Sciatic nerve (tissue), 2 donors: ENCODE data around the gene ZNF775. TPM values are rescaled to one million over a fixed set of nuclear protein-coding genes. Genes with fewer than 3 reads are reported as not detected.

ENCODE experiments used
- ATAC-seq: fragments of 200-7000 bp; cut with Tn5 transposase; one replicate; pipeline ENCODE4 v1.9.1; 2020; ENCODE audit warnings: mild to moderate bottlenecking, moderate library complexity
- DNase-seq: peaks from one replicate; pipeline ENCODE4 v3.0.0-alpha.2; 2020; ENCODE audit warnings: low spot score
- intact Hi-C: fragments of 100-400 bp; cut with DNase I; formaldehyde crosslinking; loops from one replicate; pipeline ENCODE4 v1.14.2; 2022
- total RNA-seq: library from RNA; stranded (reverse); fragmentation: NEBNext Ultra II Directional; extraction: Animal tissue kit (Norgen Biotek cat#: 25700); gene quantifications from one replicate; pipeline ENCODE4 v1.2.1, GENCODE V29; 2021
- donor health status: DM: no; HTN: no; CAD: no.
- donor health status: DM: no; HTN: no; CAD: no.

The ZNF775 gene
- total RNA-seq, 1 donor from 2014 or later, result 11.1 TPM

- ATAC-seq (no peak), DNase-seq (peak; percentile 14)
- intact Hi-C loops, result no loop called here
These were observed 13.3 kb upstream of the ZNF775 start for GRCh38 chr7:150365673-150366398.

- intact Hi-C loops, result no loop called here
- no peak for ATAC-seq
- DNase-seq, result no peak
These were observed 11.4 kb upstream of the ZNF775 start for GRCh38 chr7:150367677-150368095.

DNA sequence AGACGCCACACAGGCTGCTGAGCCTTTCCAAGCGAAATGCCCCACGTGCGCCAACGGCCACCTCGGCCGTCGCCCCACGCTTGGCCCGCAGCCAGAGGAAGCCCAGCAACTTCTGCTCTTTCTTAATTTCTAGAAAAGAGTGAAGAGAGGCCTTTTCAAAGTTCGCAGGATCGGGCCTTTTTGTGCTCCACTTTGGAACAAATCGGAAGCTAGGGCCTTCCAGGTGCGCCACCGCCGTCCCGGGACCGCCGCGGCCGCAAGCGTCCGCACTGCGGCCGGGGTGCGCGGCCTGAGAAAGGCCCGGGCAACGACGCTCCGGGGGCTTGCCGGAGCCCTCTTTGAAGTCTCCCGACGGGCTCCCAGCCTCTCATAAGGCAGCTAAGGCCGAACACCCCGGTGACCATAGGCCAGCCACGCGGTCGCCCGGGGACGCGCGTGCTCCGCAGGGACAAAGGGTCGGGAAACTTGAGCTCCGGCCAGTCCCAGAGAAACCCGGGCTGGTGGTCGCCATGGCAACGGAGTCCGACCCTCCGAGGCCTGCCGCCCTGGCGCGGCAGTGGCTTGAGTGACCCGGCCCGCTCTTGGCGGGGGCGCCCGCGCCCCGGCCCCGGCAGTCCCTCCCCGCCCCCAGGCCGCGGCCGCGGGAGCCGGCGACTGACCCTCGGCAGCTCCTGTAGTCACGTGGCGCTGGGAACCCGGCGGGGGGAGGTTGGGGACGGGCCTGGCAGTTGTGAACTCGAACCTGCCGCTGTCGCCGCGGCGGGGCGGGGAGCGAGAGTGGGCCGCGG is 10.8 kb upstream of the ZNF775 start, which contains the start of gene REPIN1:
REPIN1 (plus strand) TSS at position 727 of the 788 bp plus-strand sequence. CDS start 890 bp downstream, outside the sequence.
- ATAC-seq, result peak; percentile 90
- intact Hi-C loops, result no loop called here

GRCh38 chr7:150368884-150369747 is 10.0 kb upstream of the ZNF775 start:
- DNase-seq, result peak; percentile 78

More for the DNA sequence above, 10.8 kb upstream of the ZNF775 start, which contains the start of gene REPIN1:
- DNase-seq, result peak; percentile 96

DNA sequence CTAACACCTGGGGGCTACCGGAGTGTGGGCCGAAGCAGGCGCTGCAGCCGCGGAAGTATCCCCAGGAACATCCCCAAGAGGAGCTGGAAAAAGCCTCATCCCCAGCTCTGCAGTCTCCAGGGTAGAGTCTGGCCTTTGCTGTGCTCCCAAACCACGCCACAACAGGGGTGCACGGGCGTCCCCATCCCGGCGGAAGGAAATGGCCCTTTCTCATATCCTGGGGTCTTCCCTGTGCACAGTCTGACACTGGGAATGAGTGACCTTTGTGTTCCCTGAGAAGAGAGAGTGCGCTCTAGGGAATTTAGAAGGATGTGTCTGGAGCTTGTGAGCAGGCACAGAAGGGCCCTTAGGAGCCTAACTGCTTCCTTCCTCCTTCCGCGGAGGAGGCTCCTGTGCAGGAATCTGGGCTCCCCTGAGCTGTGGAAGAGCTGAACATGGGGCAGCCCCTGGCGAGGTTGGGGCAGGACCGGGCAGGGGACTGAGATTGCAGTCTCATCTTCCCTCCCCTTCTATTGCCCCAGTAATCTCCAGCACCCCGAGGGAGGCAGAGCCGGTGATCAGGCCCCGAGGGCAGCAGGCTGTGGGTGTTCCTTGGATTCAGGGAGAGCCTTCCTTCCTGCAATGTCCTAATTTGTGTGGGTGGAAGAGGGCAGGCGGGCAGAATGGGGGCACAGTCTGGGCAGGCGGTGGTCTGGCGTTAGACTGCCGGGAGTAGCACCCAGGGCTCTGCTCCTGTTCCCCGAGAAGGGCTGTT is 9.2 kb upstream of the ZNF775 start:
- intact Hi-C loops, result no loop called here
- no peak for ATAC-seq
- DNase-seq, result no peak

More at GRCh38 chr7:150368884-150369747, 10.0 kb upstream of the ZNF775 start:
- ATAC-seq, result peak; percentile 53
- intact Hi-C loops, result no loop called here

DNA sequence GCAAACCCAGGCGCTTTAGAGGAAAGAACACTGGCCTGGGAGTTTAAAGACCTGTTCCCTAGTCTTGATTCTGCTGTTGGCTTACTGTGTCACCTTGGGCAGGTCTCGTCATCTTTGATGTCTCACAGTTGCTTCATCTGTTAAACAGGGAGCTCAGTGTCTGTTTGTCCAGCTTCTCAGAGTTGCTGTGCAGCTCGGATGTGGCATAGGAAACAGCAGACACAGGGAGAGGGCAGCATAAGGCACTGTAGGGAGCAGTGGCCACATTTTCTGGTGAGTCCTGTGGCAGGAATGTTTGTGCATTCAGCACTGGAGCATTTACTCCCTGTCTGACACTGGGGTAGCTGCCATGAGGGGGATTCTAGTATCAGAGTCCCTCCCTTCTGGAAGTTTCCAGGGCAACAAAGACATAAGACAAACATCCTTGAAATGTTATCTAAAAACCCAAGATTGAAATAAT is 8.5 kb upstream of the ZNF775 start:
- ATAC-seq (no peak), DNase-seq (no peak)
- intact Hi-C loops, result no loop called here

DNA sequence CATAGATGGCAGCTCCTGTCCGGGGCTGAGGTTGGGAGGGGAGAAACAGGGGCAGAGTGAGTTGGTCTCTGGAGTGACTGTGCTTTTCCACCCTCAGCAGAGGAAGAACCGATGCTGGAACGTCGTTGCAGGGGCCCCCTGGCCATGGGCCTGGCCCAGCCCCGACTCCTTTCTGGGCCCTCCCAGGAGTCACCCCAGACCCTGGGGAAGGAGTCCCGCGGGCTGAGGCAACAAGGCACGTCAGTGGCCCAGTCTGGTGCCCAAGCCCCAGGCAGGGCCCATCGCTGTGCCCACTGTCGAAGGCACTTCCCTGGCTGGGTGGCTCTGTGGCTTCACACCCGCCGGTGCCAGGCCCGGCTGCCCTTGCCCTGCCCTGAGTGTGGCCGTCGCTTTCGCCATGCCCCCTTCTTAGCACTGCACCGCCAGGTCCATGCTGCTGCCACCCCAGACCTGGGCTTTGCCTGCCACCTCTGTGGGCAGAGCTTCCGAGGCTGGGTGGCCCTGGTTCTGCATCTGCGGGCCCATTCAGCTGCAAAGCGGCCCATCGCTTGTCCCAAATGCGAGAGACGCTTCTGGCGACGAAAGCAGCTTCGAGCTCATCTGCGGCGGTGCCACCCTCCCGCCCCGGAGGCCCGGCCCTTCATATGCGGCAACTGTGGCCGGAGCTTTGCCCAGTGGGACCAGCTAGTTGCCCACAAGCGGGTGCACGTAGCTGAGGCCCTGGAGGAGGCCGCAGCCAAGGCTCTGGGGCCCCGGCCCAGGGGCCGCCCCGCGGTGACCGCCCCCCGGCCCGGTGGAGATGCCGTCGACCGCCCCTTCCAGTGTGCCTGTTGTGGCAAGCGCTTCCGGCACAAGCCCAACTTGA is 7.8 kb upstream of the ZNF775 start:
- intact Hi-C loops, result no loop called here
- no peak for DNase-seq
- no peak for ATAC-seq

GRCh38 chr7:150371996-150372270 is 7.2 kb upstream of the ZNF775 start:
- DNase-seq (no peak), ATAC-seq (no peak)
- intact Hi-C loops, result no loop called here

DNA sequence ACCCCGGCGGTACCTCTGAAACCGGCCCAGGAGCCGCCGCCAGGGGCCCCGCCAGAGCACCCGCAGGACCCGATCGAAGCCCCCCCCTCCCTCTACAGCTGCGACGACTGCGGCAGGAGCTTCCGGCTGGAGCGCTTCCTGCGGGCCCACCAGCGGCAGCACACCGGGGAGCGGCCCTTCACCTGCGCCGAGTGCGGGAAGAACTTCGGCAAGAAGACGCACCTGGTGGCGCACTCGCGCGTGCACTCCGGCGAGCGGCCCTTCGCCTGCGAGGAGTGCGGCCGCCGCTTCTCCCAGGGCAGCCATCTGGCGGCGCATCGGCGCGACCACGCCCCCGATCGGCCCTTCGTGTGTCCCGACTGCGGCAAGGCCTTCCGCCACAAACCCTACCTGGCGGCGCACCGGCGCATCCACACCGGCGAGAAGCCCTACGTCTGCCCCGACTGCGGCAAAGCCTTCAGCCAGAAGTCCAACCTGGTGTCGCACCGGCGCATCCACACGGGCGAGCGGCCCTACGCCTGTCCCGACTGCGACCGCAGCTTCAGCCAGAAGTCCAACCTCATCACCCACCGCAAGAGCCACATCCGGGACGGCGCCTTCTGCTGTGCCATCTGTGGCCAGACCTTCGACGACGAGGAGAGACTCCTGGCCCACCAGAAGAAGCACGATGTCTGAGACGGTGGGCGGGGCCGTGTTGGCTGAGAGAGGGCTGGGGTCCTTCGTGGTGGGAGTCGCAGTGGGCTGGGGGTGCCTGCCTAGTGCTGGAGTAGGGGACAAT is 6.7 kb upstream of the ZNF775 start:
- intact Hi-C loops, result no loop called here
- DNase-seq, result no peak
- no peak for ATAC-seq

GRCh38 chr7:150373049-150373801 is 5.9 kb upstream of the ZNF775 start:
- intact Hi-C loops, result no loop called here

DNA sequence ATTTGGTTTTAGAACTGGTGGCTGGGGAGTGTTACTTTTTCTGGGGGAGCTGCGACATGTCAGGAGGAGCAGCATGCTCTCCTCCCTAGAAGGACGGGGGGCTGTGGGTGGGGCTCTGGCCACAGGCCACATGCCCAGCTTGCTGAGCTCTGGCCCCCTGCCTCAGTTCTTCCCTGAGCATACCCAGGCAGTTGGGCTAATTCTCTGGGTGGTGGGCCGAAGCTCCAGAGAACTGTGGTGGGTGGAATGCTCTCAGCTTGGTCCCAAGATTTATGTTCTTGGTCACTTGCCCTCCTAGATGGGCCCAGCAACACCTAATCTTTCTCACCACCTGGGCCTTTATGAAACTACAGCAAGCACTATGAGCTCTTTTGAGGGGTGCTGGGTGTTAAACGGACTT is 5.1 kb upstream of the ZNF775 start:
- DNase-seq (no peak), ATAC-seq (no peak)
- intact Hi-C loops, result no loop called here

More at GRCh38 chr7:150373049-150373801, 5.9 kb upstream of the ZNF775 start:
- DNase-seq (no peak), ATAC-seq (no peak)

GRCh38 chr7:150374472-150374871 is 4.7 kb upstream of the ZNF775 start:
- intact Hi-C loops, result no loop called here
- ATAC-seq (no peak), DNase-seq (no peak)

GRCh38 chr7:150375662-150376521 is 3.2 kb upstream of the ZNF775 start:
- no peak for ATAC-seq
- intact Hi-C loops, result no loop called here

GRCh38 chr7:150376560-150376959 is 2.6 kb upstream of the ZNF775 start:
- intact Hi-C loops, result no loop called here
- ATAC-seq (no peak), DNase-seq (no peak)

More at GRCh38 chr7:150375662-150376521, 3.2 kb upstream of the ZNF775 start:
- DNase-seq, result no peak

- DNase-seq (no peak), ATAC-seq (no peak)
- intact Hi-C loops, result no loop called here
These were observed 1.9 kb upstream of the ZNF775 start for GRCh38 chr7:150377196-150377595.
